H9 (cell line): ENCODE measurements around the gene DHCR24. TPM values are rescaled to one million over a fixed set of nuclear protein-coding genes. Genes with fewer than 3 reads are reported as not detected.

ENCODE experiments used
- DNase-seq: peaks from one replicate; pipeline ENCODE4 v3.0.0-alpha.2; 2017
- H2AFZ ChIP-seq: one replicate; pipeline ENCODE4 v1.6.1; 2013; ENCODE audit warnings: mild to moderate bottlenecking, low read length, control low read depth, moderate library complexity
- H2AK5ac ChIP-seq: 2 replicates; pipeline ENCODE4 v1.6.1; 2013; ENCODE audit warnings: low read length, control low read depth, mixed read lengths; ENCODE audit not compliant: insufficient read length
- H2BK120ac ChIP-seq: one replicate; pipeline ENCODE4 v1.6.1; 2013; ENCODE audit warnings: low read depth, mild to moderate bottlenecking, low read length, control low read depth, inconsistent platforms; ENCODE audit not compliant: poor library complexity, severe bottlenecking
- H2BK12ac ChIP-seq: 2 replicates; pipeline ENCODE4 v1.6.1; 2013; ENCODE audit warnings: low read length, control low read depth, mixed read lengths, low read depth; ENCODE audit not compliant: insufficient read length
- H2BK15ac ChIP-seq: 2 replicates; pipeline ENCODE4 v1.6.1; 2013; ENCODE audit warnings: low read depth, low read length, control low read depth
- H2BK20ac ChIP-seq: one replicate; pipeline ENCODE4 v1.6.1; 2013; ENCODE audit warnings: low read depth, mild to moderate bottlenecking, low read length, control low read depth, inconsistent platforms; ENCODE audit not compliant: poor library complexity, severe bottlenecking
- H2BK5ac ChIP-seq: 2 replicates; pipeline ENCODE4 v1.6.1; 2013; ENCODE audit warnings: low read length, control low read depth, mixed read lengths; ENCODE audit not compliant: insufficient read length
- H3K14ac ChIP-seq: 2 replicates; pipeline ENCODE4 v1.6.1; 2013; ENCODE audit warnings: low read length, control low read depth; ENCODE audit not compliant: insufficient read depth
- H3K18ac ChIP-seq: 2 replicates; pipeline ENCODE4 v1.6.1; 2013; ENCODE audit warnings: low read depth, mild to moderate bottlenecking, mixed read lengths, low read length, control low read depth; ENCODE audit not compliant: insufficient read length
- H3K23ac ChIP-seq: 2 replicates; pipeline ENCODE4 v1.6.1; 2013; ENCODE audit warnings: low read length, control low read depth, mixed read lengths, low read depth; ENCODE audit not compliant: insufficient read length
- H3K23me2 ChIP-seq: 2 replicates; pipeline ENCODE4 v1.6.1; 2013; ENCODE audit warnings: low read depth, mild to moderate bottlenecking, mixed read lengths, low read length, control low read depth; ENCODE audit not compliant: insufficient read length, poor library complexity, severe bottlenecking
- H3K27ac ChIP-seq: 2 replicates; pipeline ENCODE4 v1.5.1; 2013; ENCODE audit warnings: low read length, control low read depth, mixed read lengths, low read depth; ENCODE audit not compliant: insufficient read length
- H3K27me3 ChIP-seq: 2 replicates; pipeline ENCODE4 v1.6.1; 2013; ENCODE audit warnings: low read length, control low read depth, inconsistent platforms; ENCODE audit not compliant: insufficient read depth
- H3K4ac ChIP-seq: 2 replicates; pipeline ENCODE4 v1.6.1; 2013; ENCODE audit warnings: low read depth, mild to moderate bottlenecking, control low read depth, inconsistent platforms, low read length, moderate library complexity
- H3K4me1 ChIP-seq: 2 replicates; pipeline ENCODE4 v1.6.1; 2013; ENCODE audit warnings: low read length, control low read depth, inconsistent platforms; ENCODE audit not compliant: insufficient read depth
- H3K4me2 ChIP-seq: 2 replicates; pipeline ENCODE4 v1.6.1; 2013; ENCODE audit warnings: low read length, control low read depth, mixed read lengths; ENCODE audit not compliant: insufficient read length, insufficient read depth
- H3K56ac ChIP-seq: 2 replicates; pipeline ENCODE4 v1.6.1; 2013; ENCODE audit warnings: low read depth, mild to moderate bottlenecking, mixed read lengths, low read length, control low read depth; ENCODE audit not compliant: insufficient read length
- H3K79me1 ChIP-seq: 2 replicates; pipeline ENCODE4 v1.6.1; 2013; ENCODE audit warnings: low read depth, mild to moderate bottlenecking, moderate library complexity, low read length, control low read depth, inconsistent platforms; ENCODE audit not compliant: insufficient read depth, poor library complexity, severe bottlenecking
- H3K79me2 ChIP-seq: 2 replicates; pipeline ENCODE4 v1.6.1; 2013; ENCODE audit warnings: low read length, control low read depth, inconsistent platforms; ENCODE audit not compliant: insufficient read depth
- H3K9ac ChIP-seq: 2 replicates; pipeline ENCODE4 v1.6.1; 2013; ENCODE audit warnings: low read length, control low read depth, mixed read lengths; ENCODE audit not compliant: insufficient read length; ENCODE audit errors: extremely low read depth
- H3K9me3 ChIP-seq: one replicate; pipeline ENCODE4 v1.6.1; 2013; ENCODE audit warnings: low read depth, low read length, inconsistent platforms; ENCODE audit not compliant: control insufficient read depth
- H3T11ph ChIP-seq: one replicate; pipeline ENCODE4 v1.6.1; 2013; ENCODE audit warnings: mild to moderate bottlenecking, low read length, control low read depth, inconsistent platforms
- H4K20me1 ChIP-seq: one replicate; pipeline ENCODE4 v1.6.1; 2013; ENCODE audit not compliant: control insufficient read depth, insufficient read length, insufficient read depth
- H4K5ac ChIP-seq: 2 replicates; pipeline ENCODE4 v1.6.1; 2013; ENCODE audit warnings: low read depth, mild to moderate bottlenecking, mixed read lengths, low read length, control low read depth; ENCODE audit not compliant: insufficient read length
- H4K8ac ChIP-seq: replicated peaks from 2 replicates; pipeline ENCODE4 v1.6.1; 2013; ENCODE audit warnings: low read length, control low read depth, mixed read lengths, low read depth; ENCODE audit not compliant: insufficient read length
- H4K91ac ChIP-seq: 2 replicates; pipeline ENCODE4 v1.6.1; 2013; ENCODE audit warnings: low read depth, mild to moderate bottlenecking, moderate library complexity, mixed read lengths, low read length, control low read depth; ENCODE audit not compliant: insufficient read length
- H3K27ac Mint-ChIP-seq, 3 experiments: 2 replicates in 2 of 3; 3 replicates in 1 of 3; pipeline ENCODE4 v1.8.0; 2020 to 2021; ENCODE audit warnings: mixed read lengths in 3 of 3, mild to moderate bottlenecking in 1 of 3, moderate library complexity in 1 of 3
- H3K27me3 Mint-ChIP-seq: 2 replicates; pipeline ENCODE4 v1.8.0; 2021; ENCODE audit warnings: low read depth, mild to moderate bottlenecking, moderate library complexity, mixed read lengths
- H3K36me3 Mint-ChIP-seq, 3 experiments: 2 replicates in 2 of 3; 3 replicates in 1 of 3; pipeline ENCODE4 v1.8.0; 2020 to 2021; ENCODE audit warnings: low read depth in 3 of 3, mixed read lengths in 3 of 3; ENCODE audit not compliant: insufficient read depth in 1 of 3
- H3K4me1 Mint-ChIP-seq, 2 experiments: 2 replicates each; pipeline ENCODE4 v1.8.0; 2020; ENCODE audit warnings: mixed read lengths in 2 of 2
- H3K4me3 Mint-ChIP-seq, 2 experiments: 2 replicates in 1 of 2; 3 replicates in 1 of 2; pipeline ENCODE4 v1.8.0; 2020 to 2021; ENCODE audit warnings: mild to moderate bottlenecking in 2 of 2, mixed read lengths in 2 of 2, moderate library complexity in 1 of 2
- H3K9me3 Mint-ChIP-seq, 2 experiments: 2 replicates in 1 of 2; 3 replicates in 1 of 2; pipeline ENCODE4 v1.8.0; 2020; ENCODE audit warnings: mild to moderate bottlenecking in 2 of 2, mixed read lengths in 2 of 2, moderate library complexity in 1 of 2
- CTCF ChIP-seq: fragments of 200-600 bp; sonication (generic); conservative IDR thresholded peaks from 3 replicates; pipeline ENCODE4 v1.8.0; 2021; ENCODE audit warnings: antibody characterized with exemption, mild to moderate bottlenecking
- WGBS: extraction: QIAGEN DNeasy Blood & Tissue Kit; methylation state at CpG from one replicate; pipeline ENCODE4 v1.1.7; 2013; ENCODE audit warnings: missing lambda C conversion rate, low lambda C conversion rate, mixed read lengths; ENCODE audit not compliant: insufficient read length; ENCODE audit errors: extremely low coverage; 5-methylcytosine and 5-hydroxymethylcytosine counted together
- total RNA-seq: library from RNA; stranded (reverse); gene quantifications from 2 replicates; pipeline ENCODE4 v1.2.1, GENCODE V29; 2021

DHCR24 gene
- total RNA-seq, 1 experiment from 2014 or later, result 318 TPM

GRCh38 chr1:54800041-54800898, 86.7 kb downstream of the DHCR24 start:
- no peaks in the 10 kb centered on the region for H4K20me1 ChIP-seq
- no peak overlapping the region for H2BK15ac ChIP-seq
- H4K91ac ChIP-seq, result no peak overlapping the region
- H3K27ac ChIP-seq, result no peak overlapping the region
- Mint-ChIP-seq H3K27me3 (peaks cover 28% of the 10 kb centered on the region), H3K36me3 (no peaks in the 10 kb centered on the region), H3K27ac (no peak overlapping the region), H3K4me3 (no peak overlapping the region; a peak in 1 of 5 replicates), H3K4me1 (peaks cover 10 to 20% of the 10 kb centered on the region in 2 experiments), H3K9me3 (no peaks in the 10 kb centered on the region)
- no peak overlapping the region for H4K8ac ChIP-seq
- no peaks in the 10 kb centered on the region for H3K9me3 ChIP-seq
- H3K79me1 ChIP-seq, result no peaks in the 10 kb centered on the region
- H3K14ac ChIP-seq, result no peak overlapping the region
- H3K23me2 ChIP-seq, result no peaks in the 10 kb centered on the region
- H3K23ac ChIP-seq, result no peak overlapping the region
- H2AFZ ChIP-seq, result no peak overlapping the region
- H2BK120ac ChIP-seq, result no peak overlapping the region
- H3K56ac ChIP-seq, result no peak overlapping the region
- no peak overlapping the region for H4K5ac ChIP-seq
- H3T11ph ChIP-seq, result no peak overlapping the region
- no peak overlapping the region for H2AK5ac ChIP-seq
- H2BK20ac ChIP-seq, result no peak overlapping the region
- H3K79me2 ChIP-seq, result no peaks in the 10 kb centered on the region
- no peak for DNase-seq
- H3K4me1 ChIP-seq, result no peaks in the 10 kb centered on the region
- H3K27me3 ChIP-seq, result no peaks in the 10 kb centered on the region; the same call in 1 of the 2 replicates
- no peak overlapping the region for H3K4ac ChIP-seq
- H2BK12ac ChIP-seq, result no peak overlapping the region
- H3K9ac ChIP-seq, result no peak overlapping the region
- WGBS, result no CpG with 5 or more reads among the region's 39 CpGs
- H3K4me2 ChIP-seq, result no peak overlapping the region
- no peak overlapping the region for H2BK5ac ChIP-seq
- TF ChIP-seq CTCF, result no peak
- H3K18ac ChIP-seq, result no peak overlapping the region

Other genes starting within 250 kb of the DHCR24 start
- 0.09 TPM in 1 of 2 replicates, not detected in the other for gene MROH7, start 245.4 kb downstream of the DHCR24 start, total RNA-seq
- gene TTC4, start 171.3 kb downstream of the DHCR24 start, total RNA-seq, result 30.0 and 30.8 TPM in 2 replicates
- gene PARS2, start 122.7 kb downstream of the DHCR24 start, total RNA-seq, result 10.2 and 10.6 TPM in 2 replicates
- 0.55 and 0.59 TPM in 2 replicates for gene TTC22, start 85.9 kb downstream of the DHCR24 start, total RNA-seq
- 0.61 and 1.0 TPM in 2 replicates for gene TMEM61, start 93.4 kb upstream of the DHCR24 start, total RNA-seq
- 0.17 and 0.35 TPM in 2 replicates for gene BSND, start 111.7 kb upstream of the DHCR24 start, total RNA-seq
- gene PCSK9, start 152.4 kb upstream of the DHCR24 start, total RNA-seq, result 72.2 and 75.1 TPM in 2 replicates